ENCODE data around the gene IFT43. TPM values are rescaled to one million over a fixed set of nuclear protein-coding genes. Genes with fewer than 3 reads are reported as not detected.

The IFT43 gene
- total RNA-seq, 1 experiment from 2014 or later, result 18.6 TPM

- no peak overlapping the region for H2AFZ ChIP-seq (ENCODE audit: low read length)
- H3K9me3 ChIP-seq (ENCODE audit: control insufficient read depth, low read depth, low read length), result no peaks in the 10 kb centered on the region
- TF ChIP-seq, protein P1, sequence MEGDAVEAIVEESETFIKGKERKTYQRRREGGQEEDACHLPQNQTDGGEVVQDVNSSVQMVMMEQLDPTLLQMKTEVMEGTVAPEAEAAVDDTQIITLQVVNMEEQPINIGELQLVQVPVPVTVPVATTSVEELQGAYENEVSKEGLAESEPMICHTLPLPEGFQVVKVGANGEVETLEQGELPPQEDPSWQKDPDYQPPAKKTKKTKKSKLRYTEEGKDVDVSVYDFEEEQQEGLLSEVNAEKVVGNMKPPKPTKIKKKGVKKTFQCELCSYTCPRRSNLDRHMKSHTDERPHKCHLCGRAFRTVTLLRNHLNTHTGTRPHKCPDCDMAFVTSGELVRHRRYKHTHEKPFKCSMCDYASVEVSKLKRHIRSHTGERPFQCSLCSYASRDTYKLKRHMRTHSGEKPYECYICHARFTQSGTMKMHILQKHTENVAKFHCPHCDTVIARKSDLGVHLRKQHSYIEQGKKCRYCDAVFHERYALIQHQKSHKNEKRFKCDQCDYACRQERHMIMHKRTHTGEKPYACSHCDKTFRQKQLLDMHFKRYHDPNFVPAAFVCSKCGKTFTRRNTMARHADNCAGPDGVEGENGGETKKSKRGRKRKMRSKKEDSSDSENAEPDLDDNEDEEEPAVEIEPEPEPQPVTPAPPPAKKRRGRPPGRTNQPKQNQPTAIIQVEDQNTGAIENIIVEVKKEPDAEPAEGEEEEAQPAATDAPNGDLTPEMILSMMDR (conservative IDR thresholded peaks at IDR 0.05), result no peak
- no peak overlapping the region for H2BK20ac ChIP-seq (ENCODE audit: low read depth, low read length, poor library complexity, severe bottlenecking)
- H2BK120ac ChIP-seq (ENCODE audit: low read depth, low read length, poor library complexity, severe bottlenecking), result no peak overlapping the region
- no peaks in the 10 kb centered on the region for H3K23me2 ChIP-seq (ENCODE audit: insufficient read length, low read depth, low read length, poor library complexity, severe bottlenecking)
- peaks cover 0 to 2% of the 10 kb centered on the region in 2 experiments; a peak in 2 of 5 replicates for H3K9me3 Mint-ChIP-seq
- H2AK5ac ChIP-seq (ENCODE audit: insufficient read length, low read length), result no peak overlapping the region
- no peak overlapping the region for H3K4me2 ChIP-seq (ENCODE audit: insufficient read depth, insufficient read length, low read length)
- H4K91ac ChIP-seq (ENCODE audit: insufficient read length, low read depth, low read length), result no peak overlapping the region
- H3K36me3 Mint-ChIP-seq (ENCODE audit: insufficient read depth in 1 of 3, low read depth in 3 of 3), result no peaks in the 10 kb centered on the region; a peak in 1 of 7 replicates
- H3T11ph ChIP-seq (ENCODE audit: low read length), result no peak overlapping the region
- no peak for DNase-seq
- no peaks in the 10 kb centered on the region; the same call in none of the 2 replicates for H3K27me3 ChIP-seq (ENCODE audit: insufficient read depth, low read length)
- no peaks in the 10 kb centered on the region for H3K79me1 ChIP-seq (ENCODE audit: insufficient read depth, low read depth, low read length, poor library complexity, severe bottlenecking)
- no peak overlapping the region for H3K27ac Mint-ChIP-seq
- peaks cover 2% of the 10 kb centered on the region for H4K20me1 ChIP-seq (ENCODE audit: control insufficient read depth, insufficient read depth, insufficient read length)
- H3K4me1 ChIP-seq (ENCODE audit: insufficient read depth, low read length), result no peaks in the 10 kb centered on the region; the same call in 1 of the 2 replicates
- H3K4me3 Mint-ChIP-seq, result no peak overlapping the region
- no peak overlapping the region for H4K8ac ChIP-seq (replicated peaks; ENCODE audit: insufficient read length, low read depth, low read length)
- no CpG with 5 or more reads among the region's 3 CpGs for WGBS (ENCODE audit: extremely low coverage, insufficient read length, low lambda C conversion rate)
- H4K5ac ChIP-seq (ENCODE audit: insufficient read length, low read depth, low read length), result no peak overlapping the region
- H3K4ac ChIP-seq (ENCODE audit: low read depth, low read length), result no peak overlapping the region
- no peak overlapping the region for H3K9ac ChIP-seq (ENCODE audit: extremely low read depth, insufficient read length, low read length)
- no peaks in the 10 kb centered on the region for H3K79me2 ChIP-seq (ENCODE audit: insufficient read depth, low read length)
- peaks cover 10 to 21% of the 10 kb centered on the region in 2 experiments for H3K4me1 Mint-ChIP-seq
- no peak overlapping the region for H3K14ac ChIP-seq (ENCODE audit: insufficient read depth, low read length)
- peaks cover 65% of the 10 kb centered on the region for H3K27me3 Mint-ChIP-seq (ENCODE audit: low read depth)
- no peak overlapping the region for H3K27ac ChIP-seq (ENCODE audit: insufficient read length, low read depth, low read length)
- no peak overlapping the region for H2BK15ac ChIP-seq (ENCODE audit: low read depth, low read length)
- H2BK5ac ChIP-seq (ENCODE audit: insufficient read length, low read length), result no peak overlapping the region
- H3K23ac ChIP-seq (ENCODE audit: insufficient read length, low read depth, low read length), result no peak overlapping the region
- H3K18ac ChIP-seq (ENCODE audit: insufficient read length, low read depth, low read length), result no peak overlapping the region
- H2BK12ac ChIP-seq (ENCODE audit: insufficient read length, low read depth, low read length), result no peak overlapping the region
- no peak overlapping the region for H3K56ac ChIP-seq (ENCODE audit: insufficient read length, low read depth, low read length)
Observed at GRCh38 chr14:76129851-76130576, 144.5 kb downstream of the IFT43 start.
